ENCODE measurements around the gene DAP.

DAP gene

GRCh38 chr5:10709409-10709808 lies 51.6 kb downstream of the DAP start:
- DNase-seq: no peak

GRCh38 chr5:10708189-10708944 lies 52.7 kb downstream of the DAP start:
- no peak for DNase-seq

GRCh38 chr5:10707198-10708142 lies 53.6 kb downstream of the DAP start:
- peak; percentile 50 for DNase-seq

DNA sequence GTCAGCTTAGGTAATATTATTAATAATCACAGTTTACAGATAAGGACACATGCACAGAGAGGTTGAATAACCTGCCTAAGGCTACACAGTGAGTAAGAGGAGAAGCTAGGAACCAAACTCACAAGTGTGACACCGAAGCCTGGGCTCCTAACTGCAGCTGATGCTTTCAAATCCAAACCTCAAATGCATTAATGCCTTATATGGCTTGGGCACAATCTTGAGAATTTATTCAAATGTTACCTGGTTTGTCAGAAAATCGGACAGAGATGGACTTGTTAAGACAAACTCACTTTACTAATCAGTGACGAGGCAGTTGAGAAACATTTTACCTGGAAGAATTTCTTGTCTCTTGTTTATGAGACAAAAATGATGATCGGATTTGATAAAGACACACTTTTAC lies 54.7 kb downstream of the DAP start:
- DNase-seq: no peak

- DNase-seq: no peak
These were observed 55.3 kb downstream of the DAP start for GRCh38 chr5:10705747-10706146.

DNA sequence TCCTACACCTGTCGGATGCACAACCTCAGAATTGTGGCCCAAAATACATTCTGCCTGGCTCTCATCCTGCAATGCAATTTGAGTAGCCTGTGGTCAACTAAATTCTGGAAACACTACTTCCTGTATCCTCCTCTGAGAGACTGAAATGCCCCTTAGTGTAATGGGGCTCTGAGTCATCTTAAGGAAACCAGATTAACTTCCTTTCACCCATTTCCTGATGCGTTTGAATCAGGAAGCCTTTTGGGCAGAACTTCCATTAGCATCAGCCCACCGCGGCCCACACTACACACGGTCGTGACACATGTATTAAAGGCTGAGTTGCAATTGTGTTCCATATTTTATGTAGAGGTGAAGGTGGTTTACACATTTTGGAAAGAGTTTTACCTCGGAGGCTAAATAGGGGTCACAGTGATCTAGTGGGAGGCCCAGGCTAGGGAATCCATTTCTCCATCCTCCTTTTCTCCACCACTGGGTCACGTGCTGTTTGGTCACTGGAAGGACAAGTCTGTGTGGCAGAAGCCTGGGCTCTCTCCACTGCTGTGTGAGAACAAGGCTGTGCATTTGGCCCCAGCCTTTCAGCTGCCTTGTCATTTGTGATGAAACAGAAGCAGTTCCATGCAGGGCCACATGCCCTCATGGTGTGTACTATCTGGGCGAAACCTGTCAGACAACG lies 55.9 kb downstream of the DAP start:
- peak; percentile 62 for DNase-seq

DNA sequence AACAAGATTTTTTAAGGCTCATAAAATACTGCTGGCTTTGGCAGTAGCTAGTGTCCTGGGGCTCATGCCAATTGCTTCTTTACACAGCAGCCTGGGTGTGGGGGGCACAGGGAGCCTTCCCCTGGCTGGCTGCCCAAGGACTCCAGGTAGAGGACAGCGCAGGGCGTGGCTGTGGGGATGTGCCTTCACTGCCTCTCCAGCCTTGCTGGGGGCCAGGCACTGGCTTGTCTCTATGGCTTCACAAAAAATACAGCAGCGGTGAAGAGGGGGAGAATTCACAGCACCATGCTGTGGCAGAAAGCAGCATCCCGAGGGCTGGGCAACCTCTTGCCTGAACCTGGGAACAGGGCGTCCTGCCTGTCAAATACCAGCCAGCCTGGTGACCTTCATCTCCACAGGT lies 57.4 kb downstream of the DAP start:
- DNase-seq: no peak

DNA sequence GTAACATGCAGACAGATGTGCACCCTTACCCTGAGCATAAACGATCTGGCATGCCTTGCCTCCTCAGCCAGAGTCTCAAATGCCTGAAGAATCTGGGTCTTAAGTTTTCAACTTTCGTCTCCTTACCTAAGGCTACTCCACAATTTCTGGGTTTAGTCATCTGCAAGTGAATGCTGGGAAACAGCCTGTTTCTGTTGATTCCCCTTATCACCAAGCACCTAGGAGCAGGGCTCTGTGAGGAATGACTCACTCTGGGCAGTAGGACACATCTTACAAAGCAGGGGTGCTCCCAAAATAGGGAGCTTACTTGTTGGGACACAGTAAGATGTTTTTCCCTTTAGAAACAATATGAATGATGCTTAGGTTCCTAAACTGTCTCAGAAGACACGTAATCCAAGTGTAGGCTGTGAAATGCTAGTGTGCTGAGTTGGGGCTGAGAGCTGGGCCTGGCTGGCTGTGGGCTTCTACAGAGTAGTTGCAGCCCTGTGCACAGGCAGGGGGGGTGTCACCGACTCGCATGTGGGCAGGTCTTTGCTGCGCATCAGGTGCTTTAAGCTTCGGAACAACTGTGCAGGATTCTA lies 58.0 kb downstream of the DAP start:
- no peak for DNase-seq

- DNase-seq: peak; percentile 73
These were observed 58.9 kb downstream of the DAP start for GRCh38 chr5:10702040-10702629.

- peak; percentile 42 for DNase-seq
These were observed 59.4 kb downstream of the DAP start for GRCh38 chr5:10701567-10702039.

- no peak for DNase-seq
These were observed 60.5 kb downstream of the DAP start for GRCh38 chr5:10700516-10700915.

GRCh38 chr5:10699987-10700386 lies 61.0 kb downstream of the DAP start:
- DNase-seq: no peak

DNA sequence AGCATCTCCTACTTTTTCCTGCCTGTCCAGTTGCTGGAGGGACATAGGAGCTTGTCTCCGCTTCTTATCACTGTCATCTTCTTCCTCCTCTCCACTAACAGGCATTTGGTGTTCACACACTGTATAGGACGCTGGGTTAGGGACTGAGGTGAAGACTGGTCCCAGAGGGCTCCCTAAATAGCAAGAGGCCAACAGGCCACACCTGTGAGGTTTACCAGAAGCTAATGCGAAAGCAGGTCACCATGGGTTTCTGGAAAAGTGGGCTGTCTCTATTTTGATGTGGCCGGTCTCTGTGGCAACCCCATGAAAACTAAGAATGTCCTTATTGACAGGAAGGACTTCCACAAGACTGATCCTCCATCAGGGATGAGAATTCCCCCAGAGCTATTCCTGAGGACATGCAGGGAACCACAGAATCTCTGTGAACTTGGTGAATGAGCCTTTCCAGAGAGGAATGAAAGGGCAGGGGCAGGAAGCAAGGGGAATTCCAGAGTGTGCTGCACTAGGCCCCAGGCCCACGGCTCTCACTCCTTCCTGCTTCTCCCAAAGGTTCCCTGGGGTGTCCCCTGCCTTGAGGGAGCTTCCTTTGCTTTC lies 61.7 kb downstream of the DAP start:
- DNase-seq: no peak

- peak; percentile 35 for DNase-seq
These were observed 65.1 kb downstream of the DAP start for GRCh38 chr5:10695759-10696543.

DNA sequence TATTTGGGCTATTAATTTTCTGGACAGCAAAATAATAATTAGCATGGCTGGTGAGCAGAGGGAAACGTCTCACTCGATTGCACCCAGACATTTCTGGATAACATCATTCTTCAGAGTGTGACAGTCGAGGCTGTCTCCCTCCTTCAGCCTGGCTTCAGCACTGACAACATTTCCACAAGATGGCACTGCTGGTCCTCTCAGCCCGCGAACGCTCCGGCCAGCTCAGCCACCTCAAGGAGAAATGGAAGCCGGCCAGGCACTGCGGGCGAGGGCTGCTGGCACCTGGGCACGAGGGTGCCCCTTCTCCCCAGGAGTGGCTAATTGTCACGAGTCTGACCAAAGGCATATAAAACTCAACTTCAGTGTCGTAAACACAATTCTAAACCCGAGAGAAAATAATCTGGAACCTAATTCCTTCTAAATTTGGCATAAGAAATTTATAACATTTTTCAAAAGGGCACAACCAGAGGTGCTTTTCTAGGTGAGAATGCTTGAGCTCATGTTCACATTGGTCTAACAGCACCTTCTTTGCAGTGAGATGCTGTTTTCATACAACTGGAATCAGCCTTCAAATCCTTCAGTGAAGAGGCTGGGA lies 65.9 kb downstream of the DAP start:
- peak; percentile 63 for DNase-seq

GRCh38 chr5:10691826-10692785 lies 68.9 kb downstream of the DAP start:
- peak; percentile 90 for DNase-seq

DNA sequence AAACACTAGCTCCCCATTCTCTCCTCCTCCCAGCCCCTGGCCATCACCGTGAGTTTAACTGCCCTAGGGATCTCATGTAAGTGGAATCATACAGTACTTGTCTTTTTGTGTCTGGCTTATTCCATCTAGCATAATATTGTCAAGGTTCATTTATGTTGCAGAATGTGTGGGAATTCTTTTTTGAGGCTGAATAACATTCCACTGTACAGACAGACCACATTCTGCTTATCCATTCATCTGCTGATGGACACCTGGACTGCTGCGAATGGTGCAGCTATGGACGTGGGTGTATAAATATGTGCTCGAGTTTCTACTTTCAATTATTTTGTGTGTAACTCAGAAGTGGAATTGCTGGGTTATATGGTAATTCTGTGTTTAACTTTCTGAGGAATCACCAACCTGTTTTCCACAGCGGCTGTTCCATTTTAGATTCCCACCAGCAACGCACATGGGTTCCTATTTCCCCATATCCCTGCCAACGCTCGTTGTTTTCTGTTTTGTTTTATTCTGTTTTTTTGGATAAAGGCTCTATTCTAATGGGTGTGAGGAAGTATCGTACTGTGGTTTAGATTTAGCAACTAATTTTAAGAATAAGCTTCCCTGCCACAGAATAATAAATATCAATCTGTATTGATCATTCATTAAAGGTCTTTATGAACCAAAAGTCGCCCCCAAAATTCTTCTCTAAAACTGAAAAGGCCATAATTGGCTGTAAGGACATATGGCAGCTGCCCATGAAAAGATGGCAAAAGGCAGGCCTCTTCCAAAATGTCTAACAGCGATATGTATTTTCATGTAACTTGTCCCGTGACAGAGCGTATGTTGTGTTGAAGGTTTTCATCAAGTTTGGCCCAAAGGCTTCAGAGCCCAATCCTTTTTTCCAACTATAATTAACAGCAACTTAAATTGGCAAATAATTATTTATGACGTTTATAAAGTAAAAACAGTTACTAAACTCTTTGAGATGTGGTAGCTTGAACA lies 70.3 kb downstream of the DAP start:
- peak; percentile 63 for DNase-seq
